ENCODE results near the gene AJAP1.

Gene AJAP1

DNA sequence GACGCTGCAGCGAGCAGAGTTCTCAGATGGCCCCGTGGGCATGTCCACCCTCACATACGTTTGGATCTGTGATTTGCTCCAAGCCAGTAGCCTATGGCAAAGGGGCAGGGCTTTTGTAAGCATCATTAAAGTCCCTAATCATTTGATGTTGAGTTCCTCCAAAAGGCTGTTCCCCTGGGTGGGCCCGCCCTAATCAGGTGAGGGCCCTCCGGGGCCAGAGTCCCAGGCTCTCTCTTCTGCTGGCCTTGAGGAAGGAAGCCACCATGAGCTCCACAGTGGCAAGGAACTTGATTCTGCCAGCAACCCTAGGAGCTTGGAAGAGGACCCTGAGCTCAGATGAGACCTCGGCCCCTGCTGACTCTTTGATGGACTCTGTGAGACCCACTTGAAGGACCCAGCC lies 25.4 kb upstream of the AJAP1 start:
- TF ChIP-seq, protein P1, sequence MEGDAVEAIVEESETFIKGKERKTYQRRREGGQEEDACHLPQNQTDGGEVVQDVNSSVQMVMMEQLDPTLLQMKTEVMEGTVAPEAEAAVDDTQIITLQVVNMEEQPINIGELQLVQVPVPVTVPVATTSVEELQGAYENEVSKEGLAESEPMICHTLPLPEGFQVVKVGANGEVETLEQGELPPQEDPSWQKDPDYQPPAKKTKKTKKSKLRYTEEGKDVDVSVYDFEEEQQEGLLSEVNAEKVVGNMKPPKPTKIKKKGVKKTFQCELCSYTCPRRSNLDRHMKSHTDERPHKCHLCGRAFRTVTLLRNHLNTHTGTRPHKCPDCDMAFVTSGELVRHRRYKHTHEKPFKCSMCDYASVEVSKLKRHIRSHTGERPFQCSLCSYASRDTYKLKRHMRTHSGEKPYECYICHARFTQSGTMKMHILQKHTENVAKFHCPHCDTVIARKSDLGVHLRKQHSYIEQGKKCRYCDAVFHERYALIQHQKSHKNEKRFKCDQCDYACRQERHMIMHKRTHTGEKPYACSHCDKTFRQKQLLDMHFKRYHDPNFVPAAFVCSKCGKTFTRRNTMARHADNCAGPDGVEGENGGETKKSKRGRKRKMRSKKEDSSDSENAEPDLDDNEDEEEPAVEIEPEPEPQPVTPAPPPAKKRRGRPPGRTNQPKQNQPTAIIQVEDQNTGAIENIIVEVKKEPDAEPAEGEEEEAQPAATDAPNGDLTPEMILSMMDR (IDR thresholded peaks at IDR 0.05; ENCODE audit: borderline replicate concordance, control extremely low read depth, extremely low read depth, insufficient read depth, missing control alignments): no peak
- no peak for DNase-seq (ENCODE audit: low spot score)
- in situ Hi-C loops (cut with MboI; ENCODE audit: low sequenced_read_pairs, unreplicated experiment): no loop called here

GRCh38 chr1:4630561-4630960 lies 23.8 kb upstream of the AJAP1 start:
- TF ChIP-seq, protein P1 (IDR thresholded peaks at IDR 0.05; ENCODE audit: borderline replicate concordance, control extremely low read depth, extremely low read depth, insufficient read depth, missing control alignments): no peak
- no peak for DNase-seq (ENCODE audit: low spot score)
- in situ Hi-C loops (cut with MboI; ENCODE audit: low sequenced_read_pairs, unreplicated experiment): no loop called here

DNA sequence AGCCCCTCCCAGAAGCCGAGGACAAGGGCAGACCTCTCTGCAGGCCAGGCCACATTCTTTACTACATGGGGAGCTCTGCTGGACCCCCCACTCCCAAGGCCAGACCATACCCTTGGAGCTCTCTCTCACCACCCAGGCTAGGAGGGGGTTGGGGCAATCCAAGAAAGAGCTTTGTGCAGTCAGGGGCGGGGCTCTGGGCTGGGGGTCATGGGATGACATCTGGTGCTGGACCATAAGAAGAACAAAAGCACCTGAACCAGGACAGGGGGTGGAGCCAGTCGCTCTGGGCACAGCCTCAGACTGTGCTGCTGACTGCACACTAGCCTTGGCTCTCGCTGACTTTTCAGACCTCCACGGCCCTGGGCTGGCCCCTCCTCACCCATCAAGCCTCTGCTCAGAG lies 23.1 kb upstream of the AJAP1 start:
- TF ChIP-seq, protein P1 (IDR thresholded peaks at IDR 0.05; ENCODE audit: borderline replicate concordance, control extremely low read depth, extremely low read depth, insufficient read depth, missing control alignments): no peak
- in situ Hi-C loops (cut with MboI; ENCODE audit: low sequenced_read_pairs, unreplicated experiment): no loop called here
- no peak for DNase-seq (ENCODE audit: low spot score)

DNA sequence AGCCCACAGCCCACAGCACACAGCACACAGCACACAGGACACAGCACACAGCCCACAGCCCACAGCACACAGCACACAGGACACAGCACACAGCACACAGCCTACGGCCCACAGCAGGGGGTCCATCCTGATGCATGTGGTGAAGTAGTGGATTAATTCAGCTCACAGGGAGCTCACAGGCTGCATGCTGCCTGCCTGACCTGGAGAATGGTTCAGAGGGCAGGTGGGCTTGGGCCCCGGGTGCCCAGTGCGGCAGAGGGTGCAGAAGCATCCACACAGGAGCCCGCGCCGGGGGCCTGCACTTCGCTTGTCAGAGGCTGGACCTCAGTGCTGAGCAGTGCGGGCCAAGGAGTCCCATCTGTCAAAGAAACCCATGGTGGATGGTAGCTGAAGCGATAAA lies 21.1 kb upstream of the AJAP1 start:
- TF ChIP-seq, protein P1 (IDR thresholded peaks at IDR 0.05; ENCODE audit: borderline replicate concordance, control extremely low read depth, extremely low read depth, insufficient read depth, missing control alignments): no peak
- in situ Hi-C loops (cut with MboI; ENCODE audit: low sequenced_read_pairs, unreplicated experiment): no loop called here

DNA sequence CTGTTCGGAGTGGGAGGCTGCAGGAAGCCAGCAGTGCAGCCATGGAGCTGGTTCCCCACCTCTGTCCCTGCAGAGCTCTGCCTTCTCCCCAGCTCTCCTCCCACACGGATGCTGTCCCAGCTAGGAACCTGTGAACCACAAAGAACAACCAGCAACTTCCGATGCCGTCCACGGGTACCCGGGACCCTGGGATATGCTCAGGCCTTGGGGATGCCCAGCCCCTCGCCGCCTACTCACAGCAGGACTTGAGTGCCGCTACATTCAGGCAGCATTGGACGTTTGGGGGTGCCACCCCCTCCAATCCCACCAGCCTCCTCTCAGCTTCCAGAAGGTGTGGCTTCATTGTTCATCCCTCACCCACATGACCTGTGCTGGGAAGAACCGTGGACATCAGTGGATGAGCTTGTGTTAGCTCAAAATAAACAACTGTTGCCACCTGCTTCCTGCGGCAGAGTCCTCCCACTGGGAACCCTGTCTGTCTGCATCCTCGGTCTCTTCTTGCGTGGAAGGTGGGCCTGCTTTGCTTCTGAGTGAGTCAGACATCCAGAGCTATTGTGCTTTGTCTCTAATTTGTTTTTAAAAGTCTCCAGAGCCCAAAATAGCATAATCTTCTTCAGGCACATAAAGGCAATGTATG lies 20.1 kb upstream of the AJAP1 start:
- TF ChIP-seq, protein P1 (IDR thresholded peaks at IDR 0.05; ENCODE audit: borderline replicate concordance, control extremely low read depth, extremely low read depth, insufficient read depth, missing control alignments): no peak

More for the DNA sequence above, 21.1 kb upstream of the AJAP1 start:
- no peak for DNase-seq (ENCODE audit: low spot score)

DNA sequence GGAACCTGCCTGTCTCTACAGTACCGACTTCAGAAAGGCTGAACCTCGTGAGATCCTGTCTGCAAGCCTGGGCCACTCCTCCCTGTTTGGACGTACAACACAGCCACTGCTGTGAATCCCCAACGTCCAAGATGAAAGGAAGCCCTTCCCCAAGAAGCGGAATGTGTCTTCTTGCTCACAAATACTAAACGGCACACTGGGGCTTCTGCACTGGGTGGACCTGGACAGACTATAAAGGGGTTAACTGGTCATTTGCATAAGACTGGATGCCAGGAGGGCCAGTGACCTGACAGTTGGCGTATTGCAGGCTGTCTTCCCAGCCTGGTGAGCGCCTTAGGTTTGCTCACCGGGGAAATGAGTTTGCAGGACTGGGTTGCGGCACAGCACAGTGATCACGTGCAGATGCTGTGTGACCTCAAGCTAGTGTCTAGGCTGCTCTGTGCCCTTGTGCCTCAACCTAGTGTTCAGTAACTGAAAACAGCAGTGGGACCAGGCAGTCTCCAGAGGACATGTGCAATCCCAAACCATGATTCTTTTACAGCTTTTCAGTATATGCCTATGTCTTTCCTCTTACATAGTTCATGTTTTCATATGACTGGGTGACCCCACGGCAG lies 19.5 kb upstream of the AJAP1 start:
- DNase-seq (ENCODE audit: low spot score): no peak
- in situ Hi-C loops (cut with MboI; ENCODE audit: low sequenced_read_pairs, unreplicated experiment): no loop called here
- TF ChIP-seq, protein P1 (IDR thresholded peaks at IDR 0.05; ENCODE audit: borderline replicate concordance, control extremely low read depth, extremely low read depth, insufficient read depth, missing control alignments): no peak

More for the DNA sequence above, 20.1 kb upstream of the AJAP1 start:
- no peak for DNase-seq (ENCODE audit: low spot score)
- in situ Hi-C loops (cut with MboI; ENCODE audit: low sequenced_read_pairs, unreplicated experiment): no loop called here

Data from GM13976 (cell line).